ENCODE data around the gene RPEL1.

RPEL1 gene

GRCh38 chr10:103278862-103279298, 33.2 kb downstream of the RPEL1 start:
- no peak for DNase-seq (ENCODE audit: low read depth in 2 of 2)

- no peak for DNase-seq (ENCODE audit: low read depth in 2 of 2)
Observed at GRCh38 chr10:103280031-103280430, 34.3 kb downstream of the RPEL1 start.

- DNase-seq (ENCODE audit: low read depth in 2 of 2) = no peak
Observed at GRCh38 chr10:103280506-103280905, 34.8 kb downstream of the RPEL1 start.

- DNase-seq (ENCODE audit: low read depth in 2 of 2) = no peak
Observed at GRCh38 chr10:103281753-103282152, 36.1 kb downstream of the RPEL1 start.

- no peak for DNase-seq (ENCODE audit: low read depth in 2 of 2)
Observed at GRCh38 chr10:103282961-103283360, 37.3 kb downstream of the RPEL1 start.

GRCh38 chr10:103284170-103284569, 38.5 kb downstream of the RPEL1 start:
- DNase-seq (ENCODE audit: low read depth in 2 of 2) = no peak

GRCh38 chr10:103287992-103288391, 42.3 kb downstream of the RPEL1 start:
- no peak for DNase-seq (ENCODE audit: low read depth in 2 of 2)

- no peak for DNase-seq (ENCODE audit: low read depth in 2 of 2)
Observed at GRCh38 chr10:103291588-103291987, 45.9 kb downstream of the RPEL1 start.

- no peak for DNase-seq (ENCODE audit: low read depth in 2 of 2)
Observed at GRCh38 chr10:103295374-103296015, 49.8 kb downstream of the RPEL1 start.
